GM23338 (cell line): ENCODE data around the gene CEP44.

Source experiments
- CREB1 ChIP-seq: fragments of 250-450 bp; sonication (Bioruptor Pico); IDR thresholded peaks from 2 replicates; pipeline ENCODE4 v1.5.0; 2020; ENCODE audit warnings: low read depth, mild to moderate bottlenecking, moderate library complexity
- CTCF ChIP-seq, 2 experiments: fragments of 200-600 bp in 1 of 2; sonication (generic) in 1 of 2; conservative IDR thresholded peaks; 2 replicates each; pipeline versions ENCODE4 v1.5.1 to v1.6.1; 2016 to 2017; ENCODE audit warnings: antibody characterized with exemption in 2 of 2, low read depth in 2 of 2, mild to moderate bottlenecking in 2 of 2, moderate library complexity in 1 of 2
- ETS1 ChIP-seq: IDR thresholded peaks from 2 replicates; pipeline ENCODE4 v1.6.1; 2016; ENCODE audit warnings: antibody characterized with exemption
- EZH2 ChIP-seq: fragments of 200-600 bp; sonication (generic); IDR thresholded peaks from one replicate; pipeline ENCODE4 v1.8.0; 2017; ENCODE audit warnings: antibody characterized with exemption, mild to moderate bottlenecking, low read depth; ENCODE audit not compliant: unreplicated experiment
- EZH2phosphoT487 ChIP-seq: fragments of 200-600 bp; sonication (generic); IDR thresholded peaks from one replicate; pipeline ENCODE4 v1.8.1; 2018; ENCODE audit warnings: antibody characterized with exemption; ENCODE audit not compliant: unreplicated experiment
- JUNB ChIP-seq: IDR thresholded peaks from one replicate; pipeline ENCODE4 v1.6.1; 2016; ENCODE audit warnings: antibody characterized with exemption; ENCODE audit not compliant: unreplicated experiment
- NANOG ChIP-seq: IDR thresholded peaks from 2 replicates; pipeline ENCODE4 v1.6.1; 2016; ENCODE audit warnings: antibody characterized with exemption, borderline replicate concordance
- POLR2AphosphoS5 ChIP-seq: IDR thresholded peaks from 2 replicates; pipeline ENCODE4 v1.6.1; 2016; ENCODE audit warnings: antibody characterized with exemption, low read depth
- REST ChIP-seq: IDR thresholded peaks from one replicate; pipeline ENCODE4 v1.6.1; 2018; ENCODE audit warnings: antibody characterized with exemption; ENCODE audit not compliant: unreplicated experiment
- STAT1 ChIP-seq: IDR thresholded peaks from one replicate; pipeline ENCODE4 v1.6.1; 2016; ENCODE audit warnings: antibody characterized with exemption; ENCODE audit not compliant: unreplicated experiment
- ZNF114 ChIP-seq: fragments of 250-450 bp; sonication (Bioruptor Pico); IDR thresholded peaks from 2 replicates; pipeline ENCODE4 v1.5.0; 2020; ENCODE audit warnings: mild to moderate bottlenecking, moderate library complexity
- ZNF331 ChIP-seq: fragments of 250-450 bp; sonication (Bioruptor Pico); IDR thresholded peaks from 2 replicates; pipeline ENCODE4 v1.5.0; 2020; ENCODE audit warnings: low read depth, mild to moderate bottlenecking, moderate library complexity
- ZNF462 ChIP-seq: fragments of 250-450 bp; sonication (Bioruptor Pico); IDR thresholded peaks from 2 replicates; pipeline ENCODE4 v1.5.0; 2020; ENCODE audit warnings: mild to moderate bottlenecking, moderate library complexity

- TF ChIP-seq CTCF (conservative IDR thresholded peaks at IDR 0.05; ENCODE audit: low read depth in 2 of 2) (no peak), EZH2 (no peak), REST (no peak), EZH2phosphoT487 (no peak), ZNF462 (CRISPR knock-in tag) (no peak), POLR2AphosphoS5 (no peak), STAT1 (no peak), JUNB (no peak), ETS1 (no peak), CREB1 (no peak), ZNF331 (CRISPR knock-in tag) (no peak), NANOG (no peak), ZNF114 (no peak)
These were observed 73.6 kb downstream of the CEP44 start for GRCh38 chr4:174357321-174357720.
